Stimulated activated effector memory CD8-positive, alpha-beta T cell treated with anti-CD3 and anti-CD28 coated beads, Interleukin-12 subunit alpha, Interleukin-12 subunit beta, amount 100 ng/mL, for 72 hours (primary cell): ENCODE results near the gene CCDC187.

Source experiments
- ATAC-seq: fragments of 150-1000 bp; cut with Tn5 transposase; 2 replicates; pipeline ENCODE4 v1.10.0; 2021
- DNase-seq, 2 donors: peaks; one replicate each; pipeline ENCODE4 v3.0.0; 2021 to 2022; ENCODE audit warnings: low spot score in 2 of 2
- H3K27ac Mint-ChIP-seq: one replicate; pipeline ENCODE4 v1.8.0; 2022; ENCODE audit warnings: mild to moderate bottlenecking, mixed read lengths
- H3K36me3 Mint-ChIP-seq: one replicate; pipeline ENCODE4 v1.8.0; 2022; ENCODE audit warnings: mild to moderate bottlenecking, mixed read lengths
- H3K4me1 Mint-ChIP-seq: one replicate; pipeline ENCODE4 v1.8.0; 2022; ENCODE audit warnings: mixed read lengths
- H3K4me3 Mint-ChIP-seq: one replicate; pipeline ENCODE4 v1.8.0; 2022; ENCODE audit warnings: mild to moderate bottlenecking, mixed read lengths
- H3K9me3 Mint-ChIP-seq: one replicate; pipeline ENCODE4 v1.8.0; 2022; ENCODE audit warnings: mixed read lengths

CCDC187 gene

DNA sequence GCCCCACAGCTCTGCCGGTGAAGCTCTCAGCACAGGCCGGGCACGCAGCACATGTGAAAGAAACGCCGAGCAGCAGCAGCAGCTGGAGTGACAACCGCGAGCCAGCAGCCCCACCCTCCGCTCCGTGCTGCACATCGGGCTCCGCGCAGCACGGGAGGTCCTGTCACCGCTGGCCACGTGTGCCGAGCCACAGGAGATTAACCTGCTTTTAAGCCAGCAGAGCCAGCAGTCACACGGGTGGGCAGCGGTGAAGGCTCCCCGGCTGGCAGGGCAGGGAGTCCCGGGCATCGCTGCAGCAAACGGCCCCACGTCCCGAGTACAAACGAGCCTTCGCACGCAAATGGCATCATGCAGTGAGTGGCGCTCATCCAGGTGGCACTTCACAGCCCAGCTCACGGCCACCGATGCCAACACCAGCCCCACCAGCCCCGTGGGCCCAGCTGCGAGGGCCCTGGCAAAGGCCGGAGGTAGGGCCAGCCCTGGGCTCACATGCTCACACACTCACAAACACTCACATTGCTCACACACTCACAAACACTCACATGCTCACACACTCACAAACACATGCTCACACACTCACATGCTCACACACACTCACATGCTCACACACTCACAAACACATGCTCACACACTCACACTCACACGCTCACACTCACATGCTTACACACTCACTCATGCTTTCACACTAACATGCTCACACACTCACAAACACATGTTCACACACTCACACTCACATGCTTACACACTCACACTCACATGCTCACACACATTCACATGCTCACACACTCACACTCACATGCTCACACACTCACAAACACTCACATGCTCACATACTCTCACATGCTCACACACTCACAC, 11.1 kb downstream of the CCDC187 start:
- no peaks in the 10 kb centered on the region for H3K9me3 Mint-ChIP-seq
- H3K36me3 Mint-ChIP-seq, result no peaks in the 10 kb centered on the region
- ATAC-seq (no peak), DNase-seq (no peak)
- H3K4me1 Mint-ChIP-seq, result no peaks in the 10 kb centered on the region
- H3K27ac Mint-ChIP-seq, result no peak overlapping the region
- H3K4me3 Mint-ChIP-seq, result no peak overlapping the region

DNA sequence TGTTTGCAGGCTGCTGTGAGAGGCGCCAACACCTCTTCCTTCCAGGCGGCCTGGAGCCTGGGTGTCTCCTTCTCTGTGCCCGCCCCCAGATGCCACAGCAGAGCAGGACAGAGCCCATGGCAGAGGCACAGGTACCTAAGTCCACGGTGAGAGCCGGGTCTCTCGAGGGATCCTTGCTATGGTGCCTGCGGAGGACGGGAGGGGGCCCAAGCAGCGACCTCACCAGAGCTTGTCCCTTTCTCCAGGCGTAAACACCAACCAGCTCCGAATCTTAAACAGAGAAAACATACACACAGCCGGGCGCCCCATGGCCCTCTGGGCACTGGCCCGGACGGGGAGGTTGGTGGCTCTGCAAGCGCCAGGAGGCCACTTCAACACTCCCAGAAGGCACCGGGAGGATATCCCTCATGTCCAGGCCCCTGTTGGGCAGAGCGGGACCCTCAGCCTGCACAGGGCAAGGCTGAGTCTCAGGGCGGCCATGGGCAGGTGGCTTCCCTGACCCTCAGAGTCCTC, 11.8 kb downstream of the CCDC187 start:
- no peaks in the 10 kb centered on the region for H3K36me3 Mint-ChIP-seq
- DNase-seq (no peak), ATAC-seq (no peak)
- H3K9me3 Mint-ChIP-seq, result no peaks in the 10 kb centered on the region
- no peaks in the 10 kb centered on the region for H3K4me1 Mint-ChIP-seq
- H3K27ac Mint-ChIP-seq, result no peak overlapping the region
- H3K4me3 Mint-ChIP-seq, result no peak overlapping the region

DNA sequence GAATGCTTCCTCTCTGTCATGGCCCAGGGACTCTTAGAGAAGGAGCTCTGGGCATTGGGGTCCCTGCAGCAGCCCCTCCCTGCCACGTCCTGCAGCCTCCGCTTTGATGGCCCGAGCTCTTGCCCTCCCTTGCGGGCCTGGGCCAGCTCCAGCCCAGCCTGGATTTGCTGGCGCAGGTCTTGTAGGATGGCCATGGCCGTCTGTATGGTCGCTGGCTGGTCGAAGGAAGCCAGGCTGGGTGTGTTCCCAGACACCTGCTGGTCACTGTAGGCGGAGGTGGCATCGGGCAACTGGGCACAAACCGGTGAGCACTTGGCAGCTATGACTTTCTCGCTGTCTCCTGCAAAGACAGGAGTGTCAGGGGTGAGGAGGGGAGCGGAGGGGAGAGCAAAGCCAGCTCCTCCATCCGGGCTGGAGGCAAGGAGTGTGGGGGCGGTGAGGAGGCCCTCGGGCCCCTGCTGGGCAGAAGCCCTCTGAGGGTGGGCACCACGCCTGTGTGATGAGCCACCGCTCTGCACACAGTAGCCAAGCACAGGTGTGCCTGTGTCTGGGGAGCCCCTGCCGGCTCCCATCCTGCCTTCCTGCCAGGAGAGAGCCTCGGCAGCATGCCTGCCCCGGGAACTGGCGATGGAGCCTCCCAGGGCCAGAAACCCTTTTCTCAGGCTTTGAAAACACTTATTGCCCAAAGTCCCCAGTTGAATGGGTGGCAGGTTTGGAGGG, 12.4 kb downstream of the CCDC187 start:
- ATAC-seq (no peak), DNase-seq (no peak)
- Mint-ChIP-seq H3K9me3 (no peaks in the 10 kb centered on the region), H3K4me1 (no peaks in the 10 kb centered on the region), H3K4me3 (no peak overlapping the region), H3K27ac (no peak overlapping the region), H3K36me3 (no peaks in the 10 kb centered on the region)

DNA sequence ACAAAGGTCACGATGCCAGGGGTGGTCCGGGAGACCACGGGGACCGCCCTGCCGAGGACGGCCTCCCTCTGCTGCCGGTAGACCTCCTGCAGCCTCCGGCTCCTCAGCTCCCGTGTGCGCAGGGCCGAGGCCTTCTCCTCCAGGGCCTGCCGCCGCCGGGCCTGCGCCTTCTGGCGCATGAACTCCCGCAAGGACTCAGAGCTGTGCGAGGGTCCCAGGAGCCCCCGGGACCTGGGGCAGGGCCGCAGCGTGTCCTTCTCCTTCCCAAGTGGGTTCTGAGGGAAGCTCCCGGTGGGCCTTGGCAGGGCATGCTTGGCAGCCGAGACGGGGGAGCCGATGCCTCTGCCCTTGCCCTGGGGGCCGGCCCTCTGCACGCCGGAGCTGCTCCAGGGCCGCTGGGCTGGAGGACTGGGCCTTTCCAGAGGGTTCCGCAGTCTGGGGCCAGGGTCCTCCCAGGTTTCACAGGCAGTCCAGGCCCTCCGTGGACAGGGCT, 13.3 kb downstream of the CCDC187 start:
- DNase-seq, result no peak
- no peak for ATAC-seq
- no peak overlapping the region for H3K4me3 Mint-ChIP-seq
- H3K9me3 Mint-ChIP-seq, result no peaks in the 10 kb centered on the region
- H3K4me1 Mint-ChIP-seq, result no peaks in the 10 kb centered on the region
- no peaks in the 10 kb centered on the region for H3K36me3 Mint-ChIP-seq
- no peak overlapping the region for H3K27ac Mint-ChIP-seq

DNA sequence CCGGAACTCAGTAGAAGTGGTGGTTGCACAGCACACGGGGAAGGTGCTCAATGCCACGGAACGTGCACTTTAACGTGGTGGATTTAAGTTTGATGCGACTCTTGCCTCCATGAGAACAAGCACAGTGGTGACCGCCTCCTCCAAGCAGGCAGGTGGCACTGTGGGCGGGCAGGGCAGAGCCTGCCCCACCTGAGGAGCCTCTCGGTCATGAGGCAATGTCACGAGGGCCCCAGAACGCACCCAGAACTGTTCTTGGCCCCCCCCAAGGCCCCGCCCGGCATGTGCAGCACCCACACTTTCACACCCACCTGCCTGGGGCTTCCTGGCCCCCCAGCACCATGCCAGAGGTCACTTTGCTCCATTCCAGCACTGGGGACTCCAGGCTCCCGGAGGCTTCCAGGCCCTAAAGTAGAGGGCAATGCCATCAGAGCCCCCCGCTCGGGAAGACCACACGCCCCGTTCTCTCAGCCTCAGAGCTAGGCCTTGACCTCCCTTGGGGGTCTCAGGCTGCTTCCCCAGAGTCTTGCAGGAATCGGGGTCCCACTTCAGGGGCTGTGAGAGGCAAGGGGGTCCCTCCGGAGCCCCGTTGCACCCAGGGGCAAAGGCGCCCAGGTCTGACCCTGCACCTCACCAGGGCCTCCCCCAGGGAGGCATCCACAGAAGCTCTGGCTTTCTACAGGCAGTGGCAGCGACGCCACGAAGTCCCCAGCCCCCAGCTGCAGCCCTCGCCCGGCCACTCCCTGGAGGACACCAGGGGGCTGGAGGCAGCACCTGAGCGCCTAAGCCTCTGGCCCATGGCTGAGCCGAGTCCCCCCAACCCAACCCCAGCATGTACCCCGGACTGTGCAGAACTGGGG, 14.0 kb downstream of the CCDC187 start:
- H3K27ac Mint-ChIP-seq, result no peak overlapping the region
- H3K9me3 Mint-ChIP-seq, result no peaks in the 10 kb centered on the region
- H3K4me1 Mint-ChIP-seq, result no peaks in the 10 kb centered on the region
- DNase-seq (no peak), ATAC-seq (no peak)
- no peaks in the 10 kb centered on the region for H3K36me3 Mint-ChIP-seq
- H3K4me3 Mint-ChIP-seq, result no peak overlapping the region

GRCh38 chr9:136287960-136288753, 15.7 kb downstream of the CCDC187 start:
- Mint-ChIP-seq H3K4me1 (peaks cover 6% of the 10 kb centered on the region), H3K36me3 (no peaks in the 10 kb centered on the region), H3K27ac (no peak overlapping the region), H3K4me3 (no peak overlapping the region), H3K9me3 (no peaks in the 10 kb centered on the region)
- ATAC-seq (no peak), DNase-seq (no peak)

- H3K27ac Mint-ChIP-seq, result no peak overlapping the region
These were observed 16.9 kb downstream of the CCDC187 start for GRCh38 chr9:136286987-136287379.

DNA sequence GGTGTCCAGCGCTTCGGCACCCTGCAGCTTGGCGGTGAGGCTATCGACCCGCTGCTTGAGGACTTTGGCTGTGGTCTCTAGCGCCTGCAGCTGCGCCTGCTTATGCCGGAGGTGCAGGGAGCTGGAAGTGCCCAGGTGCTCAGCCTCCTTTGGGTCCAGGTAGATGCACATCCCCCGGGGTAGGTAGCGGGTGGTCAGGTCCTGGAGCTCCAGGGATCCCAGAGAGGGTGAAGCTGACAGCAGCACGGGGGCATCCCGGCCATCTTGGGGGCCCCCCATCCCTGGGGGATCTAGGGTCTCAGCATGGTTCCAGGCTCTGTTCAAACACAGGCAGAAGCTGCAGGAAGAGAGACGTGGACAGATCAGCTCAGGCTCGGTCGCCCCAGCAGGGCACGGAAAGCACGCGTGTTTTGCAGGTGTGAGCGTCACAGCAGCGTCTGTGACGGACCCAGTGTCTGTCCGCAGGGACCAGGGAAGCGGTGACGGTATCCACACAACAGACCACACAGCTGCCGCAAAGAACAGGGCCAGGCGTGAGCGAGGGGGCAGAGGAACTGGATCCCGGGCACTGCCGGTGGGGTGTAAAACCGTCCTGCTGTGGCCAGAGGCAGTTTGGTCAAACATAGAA, 17.4 kb downstream of the CCDC187 start:
- DNase-seq, result no peak
- Mint-ChIP-seq H3K27ac (no peak overlapping the region), H3K4me3 (no peak overlapping the region), H3K36me3 (no peaks in the 10 kb centered on the region), H3K9me3 (no peaks in the 10 kb centered on the region), H3K4me1 (peaks cover 6% of the 10 kb centered on the region)
- no peak for ATAC-seq

More at GRCh38 chr9:136286987-136287379, 16.9 kb downstream of the CCDC187 start:
- no peak overlapping the region for H3K4me3 Mint-ChIP-seq
- ATAC-seq, result no peak
- no peaks in the 10 kb centered on the region for H3K36me3 Mint-ChIP-seq
- DNase-seq, result no peak
- H3K9me3 Mint-ChIP-seq, result no peaks in the 10 kb centered on the region
- H3K4me1 Mint-ChIP-seq, result peaks cover 6% of the 10 kb centered on the region

- Mint-ChIP-seq H3K27ac (no peak overlapping the region), H3K9me3 (no peaks in the 10 kb centered on the region), H3K36me3 (no peaks in the 10 kb centered on the region), H3K4me1 (peaks cover 6% of the 10 kb centered on the region), H3K4me3 (no peak overlapping the region)
- ATAC-seq, result no peak
- no peak for DNase-seq
These were observed 18.2 kb downstream of the CCDC187 start for GRCh38 chr9:136285501-136286358.

- no peaks in the 10 kb centered on the region for H3K36me3 Mint-ChIP-seq
These were observed 18.9 kb downstream of the CCDC187 start for GRCh38 chr9:136284951-136285350.

DNA sequence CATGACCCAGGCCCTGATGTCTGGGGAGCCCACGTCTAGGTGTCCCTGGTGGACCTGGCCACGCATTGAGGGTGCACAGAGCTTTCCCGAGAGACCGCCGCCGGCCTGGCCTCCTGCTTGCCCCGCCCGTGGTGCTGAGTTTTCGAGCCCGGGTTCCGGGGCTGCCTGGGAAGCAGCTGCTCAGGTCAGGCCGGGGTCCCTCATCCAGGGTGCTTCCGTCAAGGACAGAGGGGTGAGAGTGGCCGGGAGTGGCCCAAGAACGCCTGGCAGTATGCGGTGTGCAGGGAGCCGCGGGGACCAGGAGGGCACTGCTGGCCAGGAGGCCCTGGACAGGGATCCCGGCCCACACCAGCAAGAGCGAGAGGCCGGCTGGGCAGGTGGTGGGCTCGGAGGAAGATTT, 19.6 kb downstream of the CCDC187 start:
- Mint-ChIP-seq H3K9me3 (no peaks in the 10 kb centered on the region), H3K36me3 (no peaks in the 10 kb centered on the region), H3K4me3 (no peak overlapping the region), H3K4me1 (peaks cover 6% of the 10 kb centered on the region), H3K27ac (no peak overlapping the region)
- ATAC-seq (no peak), DNase-seq (no peak)

More at GRCh38 chr9:136284951-136285350, 18.9 kb downstream of the CCDC187 start:
- peaks cover 6% of the 10 kb centered on the region for H3K4me1 Mint-ChIP-seq
- DNase-seq (no peak), ATAC-seq (no peak)
- no peak overlapping the region for H3K4me3 Mint-ChIP-seq
- no peak overlapping the region for H3K27ac Mint-ChIP-seq
- no peaks in the 10 kb centered on the region for H3K9me3 Mint-ChIP-seq

- Mint-ChIP-seq H3K36me3 (no peaks in the 10 kb centered on the region), H3K27ac (no peak overlapping the region), H3K9me3 (no peaks in the 10 kb centered on the region), H3K4me1 (peaks cover 6% of the 10 kb centered on the region), H3K4me3 (no peak overlapping the region)
- peak; percentile 88 for ATAC-seq
- peak; percentile 74 to 86 for DNase-seq
These were observed 20.3 kb downstream of the CCDC187 start for GRCh38 chr9:136283291-136284235.
